ENCODE results near the gene HLF. TPM values are rescaled to one million over a fixed set of nuclear protein-coding genes. Genes with fewer than 3 reads are reported as not detected.

HLF gene
- total RNA-seq, 1 donor from 2014 or later = 14.7 TPM

GRCh38 chr17:55223524-55223923 is 41.2 kb upstream of the HLF start:
- H3K4me3 ChIP-seq = no peak overlapping the region
- H3K27me3 ChIP-seq = no peaks in the 10 kb centered on the region
- H3K9me3 ChIP-seq = no peaks in the 10 kb centered on the region
- DNase-seq (ENCODE audit: extremely low spot score in 2 of 2) = no peak
- intact Hi-C loops (cut with DNase I) = no loop called here
- TF ChIP-seq POLR2A (IDR thresholded peaks at IDR 0.05) = no peak
- no peak for TF ChIP-seq CTCF (IDR thresholded peaks at IDR 0.05)
- TF ChIP-seq POLR2AphosphoS5 (IDR thresholded peaks at IDR 0.05; ENCODE audit: insufficient read depth in 1 of 2, low read depth in 1 of 2) = no peak
- H3K4me1 ChIP-seq = no peaks in the 10 kb centered on the region
- no peaks in the 10 kb centered on the region for H3K36me3 ChIP-seq
- no peak overlapping the region for H3K27ac ChIP-seq

GRCh38 chr17:55224746-55225145 is 40.0 kb upstream of the HLF start:
- Histone ChIP-seq H3K4me1 (no peaks in the 10 kb centered on the region), H3K27me3 (no peaks in the 10 kb centered on the region), H3K36me3 (no peaks in the 10 kb centered on the region), H3K4me3 (no peak overlapping the region), H3K27ac (no peak overlapping the region), H3K9me3 (no peaks in the 10 kb centered on the region)
- TF ChIP-seq CTCF (IDR thresholded peaks at IDR 0.05) (no peak), POLR2A (IDR thresholded peaks at IDR 0.05) (no peak), POLR2AphosphoS5 (IDR thresholded peaks at IDR 0.05; ENCODE audit: insufficient read depth in 1 of 2, low read depth in 1 of 2) (no peak)
- no peak for DNase-seq (ENCODE audit: extremely low spot score in 2 of 2)
- intact Hi-C loops (cut with DNase I) = no loop called here

- Histone ChIP-seq H3K4me1 (no peaks in the 10 kb centered on the region), H3K9me3 (no peaks in the 10 kb centered on the region), H3K4me3 (no peak overlapping the region), H3K27ac (no peak overlapping the region), H3K27me3 (no peaks in the 10 kb centered on the region), H3K36me3 (no peaks in the 10 kb centered on the region)
- DNase-seq (ENCODE audit: extremely low spot score in 2 of 2) = no peak
- TF ChIP-seq POLR2A (IDR thresholded peaks at IDR 0.05) (no peak), POLR2AphosphoS5 (IDR thresholded peaks at IDR 0.05; ENCODE audit: insufficient read depth in 1 of 2, low read depth in 1 of 2) (no peak)
- intact Hi-C loops (cut with DNase I) = no loop called here
Observed at GRCh38 chr17:55225237-55225636, 39.5 kb upstream of the HLF start.

- Histone ChIP-seq H3K27ac (no peak overlapping the region), H3K4me1 (no peaks in the 10 kb centered on the region), H3K9me3 (no peaks in the 10 kb centered on the region), H3K4me3 (no peak overlapping the region), H3K27me3 (no peaks in the 10 kb centered on the region), H3K36me3 (no peaks in the 10 kb centered on the region)
- intact Hi-C loops (cut with DNase I) = no loop called here
- no peak for DNase-seq (ENCODE audit: extremely low spot score in 2 of 2)
- TF ChIP-seq POLR2A (IDR thresholded peaks at IDR 0.05) = no peak
- TF ChIP-seq CTCF (IDR thresholded peaks at IDR 0.05) = no peak
- no peak for TF ChIP-seq POLR2AphosphoS5 (IDR thresholded peaks at IDR 0.05; ENCODE audit: insufficient read depth in 1 of 2, low read depth in 1 of 2)
Observed at GRCh38 chr17:55228683-55229192, 36.0 kb upstream of the HLF start.

- intact Hi-C loops (cut with DNase I) = no loop called here
- Histone ChIP-seq H3K4me1 (no peaks in the 10 kb centered on the region), H3K27ac (no peak overlapping the region), H3K9me3 (no peaks in the 10 kb centered on the region), H3K36me3 (no peaks in the 10 kb centered on the region), H3K4me3 (no peak overlapping the region), H3K27me3 (no peaks in the 10 kb centered on the region)
- TF ChIP-seq POLR2AphosphoS5 (IDR thresholded peaks at IDR 0.05; ENCODE audit: insufficient read depth in 1 of 2, low read depth in 1 of 2) (no peak), POLR2A (IDR thresholded peaks at IDR 0.05) (no peak), CTCF (IDR thresholded peaks at IDR 0.05) (no peak)
- no peak for DNase-seq (ENCODE audit: extremely low spot score in 2 of 2)
Observed at GRCh38 chr17:55229276-55229675, 35.5 kb upstream of the HLF start.

Data from vagina (tissue), 2 donors.